ENCODE measurements around the gene STAG1.

DNA sequence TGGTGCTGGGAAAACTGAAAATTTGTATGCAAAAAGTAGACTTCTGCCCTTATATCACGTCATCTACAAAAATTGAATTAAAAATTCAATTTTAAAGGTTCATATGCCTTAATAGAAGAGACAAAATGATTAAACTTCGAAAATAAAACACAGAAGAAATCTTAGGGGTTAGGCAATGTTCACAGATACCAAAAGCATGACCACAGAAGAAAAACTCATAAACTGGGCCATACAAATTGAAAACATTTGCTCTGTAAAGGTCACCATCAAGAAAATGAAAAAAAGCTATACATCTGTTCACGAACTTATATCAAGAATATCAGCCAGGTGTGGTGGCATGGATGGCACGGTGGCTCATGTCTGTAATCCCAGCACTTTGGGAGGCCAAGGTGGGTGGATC lies 257.0 kb downstream of the STAG1 start:
- TF ChIP-seq, protein P1, sequence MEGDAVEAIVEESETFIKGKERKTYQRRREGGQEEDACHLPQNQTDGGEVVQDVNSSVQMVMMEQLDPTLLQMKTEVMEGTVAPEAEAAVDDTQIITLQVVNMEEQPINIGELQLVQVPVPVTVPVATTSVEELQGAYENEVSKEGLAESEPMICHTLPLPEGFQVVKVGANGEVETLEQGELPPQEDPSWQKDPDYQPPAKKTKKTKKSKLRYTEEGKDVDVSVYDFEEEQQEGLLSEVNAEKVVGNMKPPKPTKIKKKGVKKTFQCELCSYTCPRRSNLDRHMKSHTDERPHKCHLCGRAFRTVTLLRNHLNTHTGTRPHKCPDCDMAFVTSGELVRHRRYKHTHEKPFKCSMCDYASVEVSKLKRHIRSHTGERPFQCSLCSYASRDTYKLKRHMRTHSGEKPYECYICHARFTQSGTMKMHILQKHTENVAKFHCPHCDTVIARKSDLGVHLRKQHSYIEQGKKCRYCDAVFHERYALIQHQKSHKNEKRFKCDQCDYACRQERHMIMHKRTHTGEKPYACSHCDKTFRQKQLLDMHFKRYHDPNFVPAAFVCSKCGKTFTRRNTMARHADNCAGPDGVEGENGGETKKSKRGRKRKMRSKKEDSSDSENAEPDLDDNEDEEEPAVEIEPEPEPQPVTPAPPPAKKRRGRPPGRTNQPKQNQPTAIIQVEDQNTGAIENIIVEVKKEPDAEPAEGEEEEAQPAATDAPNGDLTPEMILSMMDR (conservative IDR thresholded peaks at IDR 0.05 in 1 of 2, IDR thresholded peaks at IDR 0.05 in 1 of 2; ENCODE audit: low read depth in 1 of 2, low read length in 2 of 2), result no peak
- TF ChIP-seq EZH2 (IDR thresholded peaks at IDR 0.05; ENCODE audit: low read length, missing control alignments), result no peak

All from fibroblast of lung (primary cell).